ENCODE results near the gene SIGLEC15.

DNA sequence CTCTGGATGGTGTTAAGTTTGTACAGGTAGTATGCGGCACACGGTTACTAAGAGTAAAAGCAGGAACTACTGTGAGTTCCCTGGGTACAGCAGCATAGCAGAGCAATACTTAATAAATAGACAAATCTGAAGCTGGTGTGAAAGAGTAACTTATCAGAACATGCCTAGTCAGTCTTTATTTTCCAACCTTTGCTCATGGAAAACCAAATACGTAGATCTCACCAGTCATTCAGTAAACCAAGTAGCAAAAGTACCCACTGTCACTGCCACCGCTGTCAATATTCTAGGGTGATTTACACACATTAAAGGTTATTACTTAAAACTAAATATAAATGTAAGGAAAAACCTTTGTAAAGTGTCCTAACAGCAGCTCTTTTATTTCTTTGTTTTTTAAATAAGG is 35.0 kb downstream of the SIGLEC15 start:
- TF ChIP-seq POLR2AphosphoS5 (IDR thresholded peaks at IDR 0.05) = no peak
- TF ChIP-seq, protein P1, sequence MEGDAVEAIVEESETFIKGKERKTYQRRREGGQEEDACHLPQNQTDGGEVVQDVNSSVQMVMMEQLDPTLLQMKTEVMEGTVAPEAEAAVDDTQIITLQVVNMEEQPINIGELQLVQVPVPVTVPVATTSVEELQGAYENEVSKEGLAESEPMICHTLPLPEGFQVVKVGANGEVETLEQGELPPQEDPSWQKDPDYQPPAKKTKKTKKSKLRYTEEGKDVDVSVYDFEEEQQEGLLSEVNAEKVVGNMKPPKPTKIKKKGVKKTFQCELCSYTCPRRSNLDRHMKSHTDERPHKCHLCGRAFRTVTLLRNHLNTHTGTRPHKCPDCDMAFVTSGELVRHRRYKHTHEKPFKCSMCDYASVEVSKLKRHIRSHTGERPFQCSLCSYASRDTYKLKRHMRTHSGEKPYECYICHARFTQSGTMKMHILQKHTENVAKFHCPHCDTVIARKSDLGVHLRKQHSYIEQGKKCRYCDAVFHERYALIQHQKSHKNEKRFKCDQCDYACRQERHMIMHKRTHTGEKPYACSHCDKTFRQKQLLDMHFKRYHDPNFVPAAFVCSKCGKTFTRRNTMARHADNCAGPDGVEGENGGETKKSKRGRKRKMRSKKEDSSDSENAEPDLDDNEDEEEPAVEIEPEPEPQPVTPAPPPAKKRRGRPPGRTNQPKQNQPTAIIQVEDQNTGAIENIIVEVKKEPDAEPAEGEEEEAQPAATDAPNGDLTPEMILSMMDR (IDR thresholded peaks at IDR 0.05) = no peak
